ENCODE measurements around the gene ASMTL.
"Not testable (repeated sequence)": the region's sequence is repeated elsewhere in the genome, so short reads cannot be mapped to it uniquely, and the experiment has no call there.

The ASMTL gene, protein sequence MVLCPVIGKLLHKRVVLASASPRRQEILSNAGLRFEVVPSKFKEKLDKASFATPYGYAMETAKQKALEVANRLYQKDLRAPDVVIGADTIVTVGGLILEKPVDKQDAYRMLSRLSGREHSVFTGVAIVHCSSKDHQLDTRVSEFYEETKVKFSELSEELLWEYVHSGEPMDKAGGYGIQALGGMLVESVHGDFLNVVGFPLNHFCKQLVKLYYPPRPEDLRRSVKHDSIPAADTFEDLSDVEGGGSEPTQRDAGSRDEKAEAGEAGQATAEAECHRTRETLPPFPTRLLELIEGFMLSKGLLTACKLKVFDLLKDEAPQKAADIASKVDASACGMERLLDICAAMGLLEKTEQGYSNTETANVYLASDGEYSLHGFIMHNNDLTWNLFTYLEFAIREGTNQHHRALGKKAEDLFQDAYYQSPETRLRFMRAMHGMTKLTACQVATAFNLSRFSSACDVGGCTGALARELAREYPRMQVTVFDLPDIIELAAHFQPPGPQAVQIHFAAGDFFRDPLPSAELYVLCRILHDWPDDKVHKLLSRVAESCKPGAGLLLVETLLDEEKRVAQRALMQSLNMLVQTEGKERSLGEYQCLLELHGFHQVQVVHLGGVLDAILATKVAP

DNA sequence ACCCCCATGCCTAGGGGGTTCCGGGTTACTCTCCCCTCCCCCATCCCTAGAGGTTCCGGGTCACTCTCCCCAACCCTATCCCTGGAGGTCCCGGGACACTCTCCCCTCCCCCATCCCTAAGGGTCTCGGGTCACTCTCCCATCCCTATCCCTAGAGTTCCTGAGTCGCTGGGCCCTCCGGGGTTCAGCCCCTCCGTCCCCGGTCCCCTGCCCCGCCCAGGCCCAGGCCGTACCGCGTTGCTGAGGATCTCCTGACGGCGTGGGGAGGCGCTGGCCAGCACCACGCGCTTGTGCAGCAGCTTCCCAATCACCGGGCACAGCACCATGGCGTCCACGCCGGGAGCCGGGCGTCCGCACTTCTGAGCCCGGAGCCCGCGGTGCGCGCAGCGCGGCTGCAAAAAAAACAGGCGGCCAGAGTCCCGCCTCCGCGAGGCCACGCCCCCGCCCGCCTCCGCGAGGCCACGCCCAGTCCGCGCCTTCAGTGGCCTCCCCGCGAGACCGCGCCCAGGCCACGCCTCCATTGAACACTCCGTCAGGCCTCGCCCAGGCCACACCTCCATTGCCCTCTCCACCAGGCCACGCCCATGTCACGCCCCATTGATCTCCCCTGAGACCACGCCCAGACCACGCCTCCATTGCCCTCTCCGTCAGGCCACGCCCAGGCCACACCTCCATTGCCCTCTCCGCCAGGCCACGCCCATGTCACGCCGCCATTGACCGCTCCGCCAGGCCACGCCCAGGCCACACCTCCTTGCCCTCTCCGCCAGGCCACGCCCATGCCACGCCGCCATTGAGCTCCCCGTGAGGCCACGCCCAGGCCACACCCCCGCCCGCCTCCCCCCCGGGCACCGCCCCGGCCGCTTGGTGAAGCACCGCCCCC is at the start of gene ASMTL:
Gene ASMTL (minus strand): TSS at position 394 of the 879 bp plus-strand sequence. CDS start 69 bp downstream, at position 325.
- DNase-seq: no peak

DNA sequence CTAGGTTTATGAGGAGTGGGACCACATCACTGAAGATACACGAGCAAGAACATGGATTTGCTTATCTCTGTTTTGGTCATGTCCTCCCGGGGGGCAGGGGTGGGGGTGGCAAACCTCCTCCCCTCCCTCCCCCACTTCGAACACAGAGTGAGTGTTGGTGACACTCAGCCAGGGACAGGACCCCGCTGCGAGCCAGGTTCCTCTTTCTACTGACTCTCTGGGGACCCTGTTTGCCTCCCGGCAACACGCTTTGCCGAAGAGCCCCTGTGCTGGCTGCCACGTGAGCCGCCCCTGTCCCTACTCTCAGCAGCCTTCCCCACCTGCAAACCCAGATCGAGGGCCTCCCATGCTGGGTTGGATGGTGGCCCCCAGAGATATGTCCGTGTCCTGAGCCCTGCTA is 49.5 kb upstream of the ASMTL start:
- no peak for DNase-seq

DNA sequence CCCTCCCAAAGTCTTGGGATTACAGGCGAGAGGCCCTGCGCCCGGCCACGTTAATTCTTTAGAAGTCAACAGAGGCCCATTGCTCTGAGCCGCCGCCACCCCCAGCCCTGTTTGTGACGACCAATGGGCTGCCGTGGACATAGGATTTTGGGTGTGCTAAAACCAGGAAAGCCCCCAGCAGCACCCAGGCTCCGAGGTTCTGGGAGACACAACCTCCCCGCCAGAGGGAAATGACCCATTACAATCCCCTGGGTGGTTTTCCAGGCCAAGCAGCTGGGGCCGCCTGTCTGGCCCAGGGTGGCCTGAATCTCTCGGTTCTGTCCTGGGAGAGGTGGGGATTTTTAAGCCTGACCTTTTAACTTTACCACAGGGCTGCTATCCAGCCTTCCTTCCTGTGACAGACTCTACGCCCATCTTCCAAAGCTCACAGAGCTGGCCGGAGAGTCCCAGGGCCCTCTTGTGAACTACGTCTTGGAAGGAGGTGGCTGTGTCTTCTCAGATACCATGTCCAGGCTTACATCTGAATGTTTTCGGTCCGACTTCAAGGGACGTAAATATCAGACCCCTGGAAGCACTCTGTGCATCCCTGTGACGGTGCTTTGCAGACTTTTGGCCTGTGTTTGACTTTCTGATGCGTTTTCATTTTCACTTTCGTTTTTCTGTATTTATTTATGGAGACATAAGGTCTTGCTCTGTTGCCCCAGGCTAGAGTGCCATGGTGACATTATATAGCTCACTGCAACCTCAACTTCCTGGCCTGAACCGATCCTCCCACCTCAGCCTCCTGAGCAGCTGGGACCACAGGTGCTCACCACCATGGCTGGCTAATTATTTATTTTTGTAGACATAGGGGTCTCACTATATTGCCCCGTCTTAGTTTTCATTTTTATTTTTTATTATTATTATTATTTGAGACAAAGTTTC is 48.3 kb upstream of the ASMTL start:
- no peak for DNase-seq

DNA sequence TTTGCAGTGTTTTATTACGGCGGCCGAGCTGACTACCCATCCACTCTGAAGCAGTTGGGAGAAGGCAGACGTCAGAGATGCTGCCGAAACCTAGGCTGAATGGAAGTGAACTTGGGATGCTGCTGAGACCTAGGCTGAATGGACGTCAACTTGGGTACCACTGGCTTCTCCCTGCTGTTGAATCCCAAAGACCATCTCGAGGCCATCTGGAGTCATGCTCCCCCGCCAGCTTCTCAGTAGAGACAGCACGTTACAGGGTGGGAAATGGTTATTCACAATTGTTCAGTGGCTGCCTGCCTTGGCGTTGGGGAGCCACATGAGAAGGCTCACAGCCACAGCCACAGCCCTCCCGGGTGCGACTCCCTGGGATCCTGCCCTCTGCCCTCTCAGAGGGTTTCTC is 43.4 kb upstream of the ASMTL start:
- no peak for DNase-seq

DNA sequence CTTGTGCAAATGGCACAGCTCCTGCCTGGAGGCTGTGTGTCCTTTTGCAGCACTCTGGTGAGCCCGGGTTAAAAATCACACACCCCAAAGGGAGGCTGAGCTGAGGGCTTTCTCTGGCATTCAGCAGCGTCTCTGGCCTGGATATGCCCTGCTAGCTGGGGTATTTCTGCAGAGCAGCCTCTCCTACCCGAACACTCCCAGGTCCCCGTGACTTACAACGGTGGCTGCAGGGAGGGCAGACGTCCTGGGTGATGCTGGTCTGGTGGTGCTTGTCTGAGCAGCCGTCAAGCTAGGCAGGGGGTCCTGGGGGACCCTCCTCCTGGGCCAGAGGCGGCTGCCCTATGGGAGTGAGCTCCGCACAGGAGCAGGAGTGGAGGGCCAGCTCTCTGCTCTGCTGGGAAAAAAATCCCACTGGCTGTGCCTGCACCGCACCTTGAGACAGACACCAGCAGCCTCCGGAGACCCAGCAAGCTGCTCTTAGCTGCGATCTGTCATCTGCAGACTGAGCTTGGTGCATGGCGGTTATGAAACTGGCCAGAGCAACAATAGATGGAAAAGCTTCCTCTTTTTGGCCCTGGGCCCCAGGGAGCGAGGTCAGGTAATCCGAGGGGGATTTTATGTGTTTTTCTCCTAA is 41.3 kb upstream of the ASMTL start:
- DNase-seq: no peak

DNA sequence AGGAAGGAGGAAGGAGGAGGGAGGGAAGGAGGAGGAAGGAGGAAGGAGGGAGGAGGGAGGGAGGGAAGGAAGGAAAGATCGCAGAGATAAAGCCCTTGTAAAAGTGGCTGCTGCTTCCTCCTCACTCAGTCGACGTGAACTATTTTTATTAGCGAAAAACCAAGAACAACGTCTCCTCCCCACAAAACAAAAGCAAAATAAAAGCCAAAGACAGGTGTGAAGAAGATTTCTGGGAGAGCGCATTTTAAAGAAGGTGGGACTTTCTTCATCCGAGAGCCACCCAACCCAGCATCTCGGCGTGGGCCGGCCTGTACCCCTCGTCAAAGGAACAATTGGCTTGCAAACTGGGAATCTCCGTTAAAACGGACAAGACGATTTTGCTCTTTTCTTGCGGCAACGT is 40.7 kb upstream of the ASMTL start:
- DNase-seq: no peak

DNA sequence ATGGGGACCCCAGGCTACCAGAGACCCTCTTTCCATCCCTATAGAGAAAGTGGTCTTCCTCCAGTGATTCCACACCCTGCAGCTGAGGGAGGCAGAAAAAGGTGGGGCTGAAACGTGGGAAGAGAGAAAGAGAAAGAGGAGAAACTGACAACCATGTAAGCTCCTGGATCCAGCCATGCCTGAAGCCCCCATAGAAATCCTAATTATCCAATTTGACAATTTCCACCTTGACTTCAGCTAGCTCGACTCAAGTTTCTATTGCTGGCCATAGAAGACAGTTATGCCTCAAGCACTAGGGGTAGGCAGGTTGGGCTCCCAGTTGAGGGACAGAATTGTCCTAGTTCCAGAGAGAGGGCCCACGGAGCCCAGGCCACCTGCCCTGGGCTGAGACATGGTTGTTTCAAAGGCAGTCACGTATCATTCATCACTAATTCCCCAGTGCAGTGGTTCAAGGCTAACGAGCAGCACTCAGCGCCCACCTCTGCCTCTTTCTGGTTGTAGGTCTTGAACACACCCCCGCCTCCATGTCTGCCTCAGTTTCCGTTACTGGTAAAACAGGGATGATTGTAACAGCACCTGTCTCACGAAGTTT is 39.8 kb upstream of the ASMTL start:
- no peak for DNase-seq

DNA sequence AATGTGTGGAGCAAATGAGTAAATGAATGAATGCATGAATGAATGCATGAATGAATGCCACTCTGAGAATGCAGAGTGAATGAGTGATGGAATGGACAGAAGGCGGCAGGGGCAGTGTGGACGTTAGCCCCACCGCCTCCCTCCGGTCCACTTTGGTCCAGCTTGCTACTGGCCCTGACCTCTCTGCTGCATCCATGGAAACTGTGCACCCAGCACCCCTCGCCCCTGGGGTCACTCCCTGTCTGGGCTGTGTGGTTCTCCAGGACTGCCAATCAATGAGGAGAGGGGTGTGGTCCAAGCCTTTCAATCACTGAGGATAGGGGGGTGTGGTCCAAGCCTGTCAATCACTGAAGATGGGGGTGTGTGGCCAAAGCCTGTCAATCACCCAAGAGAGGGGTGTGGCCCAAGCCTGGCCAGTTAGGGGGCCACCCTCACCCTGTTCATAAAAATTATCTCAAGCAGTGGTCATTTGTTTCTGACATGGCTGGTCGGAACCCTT is 39.2 kb upstream of the ASMTL start:
- no peak for DNase-seq

DNA sequence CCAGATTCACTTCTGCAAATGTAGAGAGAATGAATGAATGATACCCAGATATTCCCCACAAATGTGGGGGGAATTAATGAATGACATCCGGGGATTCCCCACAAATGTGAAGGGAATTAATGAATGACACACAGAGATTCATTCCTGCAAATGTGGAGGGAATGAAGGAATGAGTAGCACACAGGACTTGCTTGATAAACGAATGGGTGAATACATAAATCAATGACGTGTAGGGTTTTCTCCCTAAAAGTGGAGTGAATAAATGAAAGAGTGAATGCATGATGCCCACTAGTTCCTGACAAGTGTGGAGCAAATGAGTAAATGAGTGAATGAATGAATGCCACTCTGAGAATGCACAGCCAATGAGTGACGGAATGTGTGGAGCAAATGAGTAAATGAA is 38.5 kb upstream of the ASMTL start:
- not testable (repeated sequence) for DNase-seq

DNA sequence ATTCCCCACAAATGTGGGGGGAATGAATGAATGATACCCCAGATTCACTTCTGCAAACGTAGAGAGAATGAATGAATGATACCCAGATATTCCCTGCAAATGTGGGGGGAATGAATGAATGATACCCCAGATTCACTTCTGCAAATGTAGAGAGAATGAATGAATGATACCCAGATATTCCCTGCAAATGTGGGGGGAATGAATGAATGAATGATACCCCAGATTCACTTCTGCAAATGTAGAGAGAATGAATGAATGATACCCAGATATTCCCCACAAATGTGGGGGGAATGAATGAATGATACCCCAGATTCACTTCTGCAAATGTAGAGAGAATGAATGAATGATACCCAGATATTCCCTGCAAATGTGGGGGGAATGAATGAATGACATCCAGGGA is 38.0 kb upstream of the ASMTL start:
- DNase-seq: not testable (repeated sequence)

DNA sequence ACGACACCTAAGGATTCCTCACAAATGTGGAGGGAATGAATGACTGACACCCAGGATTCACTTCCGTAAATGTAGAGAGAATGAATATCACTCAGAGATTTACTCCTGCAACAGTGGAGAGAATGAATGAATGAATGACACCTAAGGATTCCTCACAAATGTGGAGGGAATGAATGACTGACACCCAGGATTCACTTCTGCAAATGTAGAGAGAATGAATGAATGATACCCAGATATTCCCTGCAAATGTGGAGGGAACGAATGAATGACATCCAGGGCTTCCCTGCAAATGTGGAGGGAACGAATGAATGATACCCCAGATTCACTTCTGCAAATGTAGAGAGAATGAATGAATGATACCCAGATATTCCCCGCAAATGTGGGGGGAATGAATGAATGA is 36.6 kb upstream of the ASMTL start:
- not testable (repeated sequence) for DNase-seq

DNA sequence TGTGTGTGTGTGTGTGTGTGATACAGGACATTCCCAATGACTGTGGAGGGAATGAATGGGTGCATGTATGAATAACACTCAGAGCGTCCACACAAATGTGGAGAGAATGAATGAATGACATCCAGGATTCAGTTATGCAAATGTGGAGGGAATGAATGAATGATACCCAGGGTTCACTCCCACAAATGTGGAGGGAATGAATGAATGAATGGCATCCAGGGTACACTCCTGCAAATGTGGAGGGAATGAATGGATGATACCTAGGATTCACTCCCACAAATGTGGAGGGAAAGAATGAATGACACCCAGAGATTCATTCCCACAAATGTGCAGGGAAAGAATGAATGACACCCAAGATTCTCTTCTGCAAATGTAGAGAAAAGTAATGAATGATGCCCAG is 36.0 kb upstream of the ASMTL start:
- DNase-seq: no peak

DNA sequence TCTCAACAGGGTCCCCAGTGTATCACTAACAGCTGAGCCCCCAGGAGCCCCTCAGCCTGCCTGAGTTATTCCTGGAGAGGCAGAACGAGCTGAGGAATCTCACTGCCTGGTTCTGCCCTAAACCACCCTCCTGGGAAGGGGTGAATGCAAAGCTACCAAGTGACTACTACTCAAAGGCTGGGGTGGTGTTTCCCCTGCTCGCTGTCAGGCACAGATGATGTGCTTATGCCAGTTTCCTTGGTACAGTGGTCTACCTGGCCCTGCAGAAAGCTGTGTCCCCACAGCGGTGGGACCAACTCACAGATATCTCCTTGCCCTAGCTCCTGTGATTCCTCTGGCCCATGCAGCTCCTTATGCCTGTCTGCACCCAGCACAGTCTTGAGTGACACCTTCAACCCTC is 35.4 kb upstream of the ASMTL start:
- no peak for DNase-seq

DNA sequence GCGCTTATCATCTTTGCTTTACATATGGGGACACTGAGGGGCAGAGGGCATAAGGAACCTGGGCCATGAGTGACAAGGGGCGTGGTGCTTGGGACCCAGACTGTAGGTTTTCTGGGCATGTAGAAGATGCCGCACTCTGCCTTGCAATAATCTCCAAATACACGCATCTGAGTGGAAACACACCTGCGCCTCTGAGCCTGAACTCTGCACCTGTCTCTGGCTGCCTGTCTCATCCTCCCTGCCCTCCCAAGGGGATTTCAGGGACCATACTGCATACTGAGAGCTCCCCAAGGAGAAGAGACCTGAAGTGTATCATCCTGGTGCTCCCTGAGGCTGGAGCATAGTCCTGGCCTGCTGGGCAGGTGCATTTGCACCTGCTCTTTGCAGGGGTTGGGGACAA is 34.7 kb upstream of the ASMTL start:
- DNase-seq: no peak

DNA sequence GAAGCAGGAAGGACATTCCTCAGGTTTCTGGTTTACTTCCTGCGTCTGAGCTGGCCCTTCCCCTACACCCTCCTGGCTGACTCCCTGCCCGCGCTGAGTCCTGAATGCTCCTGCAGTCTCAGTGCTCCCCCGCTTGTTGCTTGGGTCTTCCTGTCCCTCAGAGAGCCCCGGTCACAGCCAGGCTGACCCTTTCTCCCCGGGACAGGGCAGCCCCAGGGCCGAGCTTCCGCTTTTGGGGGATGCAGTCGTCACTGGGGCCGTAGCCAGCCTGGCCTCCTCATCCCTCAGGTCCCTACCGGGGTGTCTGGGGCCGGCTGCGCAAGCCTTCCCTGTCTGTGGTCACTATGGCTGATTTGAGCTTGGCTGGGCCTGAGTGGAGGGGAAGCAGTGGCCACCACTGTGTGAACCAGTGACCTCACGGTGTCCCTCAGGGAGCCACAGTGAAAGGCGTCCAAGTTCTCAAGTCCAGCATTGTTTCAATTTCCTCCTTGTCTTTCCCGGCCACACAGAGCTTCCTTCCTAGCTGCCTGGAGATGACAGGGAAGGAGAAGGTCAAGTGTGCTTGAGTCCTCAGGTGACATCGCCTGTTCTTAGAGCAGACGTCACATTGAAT is 34.1 kb upstream of the ASMTL start:
- DNase-seq: no peak

DNA sequence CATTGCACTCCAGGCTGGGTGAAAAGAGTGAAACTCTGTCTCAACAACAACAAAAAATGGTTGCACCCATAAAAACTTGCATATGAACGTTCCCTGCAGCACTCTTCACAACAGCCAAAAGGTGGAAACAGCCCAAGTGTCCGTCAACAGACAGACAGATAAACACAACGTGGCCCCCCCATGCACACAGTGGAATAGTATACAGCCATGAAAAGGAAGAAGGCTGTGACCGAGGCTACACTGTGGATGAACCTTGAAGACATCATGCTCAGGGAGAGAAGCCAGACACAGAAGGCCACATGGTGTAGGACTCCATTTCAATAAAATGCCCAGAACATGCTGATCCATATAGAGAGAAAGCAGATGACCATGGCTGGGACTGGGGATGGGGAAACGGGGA is 33.5 kb upstream of the ASMTL start:
- no peak for DNase-seq

DNA sequence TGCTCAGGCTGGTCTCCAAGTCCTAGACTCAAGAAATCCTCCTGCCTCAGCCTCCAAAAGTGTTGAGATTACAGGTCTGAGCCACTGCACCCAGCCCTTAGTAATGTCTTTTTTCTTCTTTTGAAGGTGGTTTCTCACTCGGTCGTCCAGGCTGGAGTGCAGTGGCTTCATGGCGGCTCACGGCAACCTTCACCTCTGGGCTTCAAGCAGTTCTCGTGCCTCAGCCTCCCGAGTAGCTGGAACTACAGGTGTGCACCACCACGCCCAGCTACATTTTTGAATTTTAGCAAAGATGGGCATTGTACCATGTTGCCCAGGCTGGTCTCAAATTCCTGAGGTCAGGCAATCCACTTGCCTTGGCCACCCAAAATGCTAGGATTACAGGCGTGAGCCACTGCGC is 32.3 kb upstream of the ASMTL start:
- DNase-seq: no peak

DNA sequence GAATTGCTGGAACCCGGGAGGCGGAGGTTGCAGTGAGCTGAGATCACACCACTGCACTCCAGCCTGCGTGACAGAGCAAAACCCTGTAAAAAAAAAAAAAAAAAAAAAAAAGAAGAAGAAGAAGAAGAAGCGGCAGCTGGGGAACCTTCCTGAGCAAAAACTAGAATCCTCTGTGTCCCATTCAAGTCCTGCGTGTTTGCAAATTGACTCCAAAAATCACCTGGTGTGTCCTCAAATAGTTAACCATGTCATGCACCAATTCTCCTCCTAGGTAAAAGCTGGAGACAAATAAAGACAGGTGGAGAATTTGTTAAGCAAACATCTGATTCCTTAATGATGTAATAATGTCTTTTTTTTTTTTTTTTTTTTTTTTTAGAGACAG is 31.9 kb upstream of the ASMTL start:
- no peak for DNase-seq

DNA sequence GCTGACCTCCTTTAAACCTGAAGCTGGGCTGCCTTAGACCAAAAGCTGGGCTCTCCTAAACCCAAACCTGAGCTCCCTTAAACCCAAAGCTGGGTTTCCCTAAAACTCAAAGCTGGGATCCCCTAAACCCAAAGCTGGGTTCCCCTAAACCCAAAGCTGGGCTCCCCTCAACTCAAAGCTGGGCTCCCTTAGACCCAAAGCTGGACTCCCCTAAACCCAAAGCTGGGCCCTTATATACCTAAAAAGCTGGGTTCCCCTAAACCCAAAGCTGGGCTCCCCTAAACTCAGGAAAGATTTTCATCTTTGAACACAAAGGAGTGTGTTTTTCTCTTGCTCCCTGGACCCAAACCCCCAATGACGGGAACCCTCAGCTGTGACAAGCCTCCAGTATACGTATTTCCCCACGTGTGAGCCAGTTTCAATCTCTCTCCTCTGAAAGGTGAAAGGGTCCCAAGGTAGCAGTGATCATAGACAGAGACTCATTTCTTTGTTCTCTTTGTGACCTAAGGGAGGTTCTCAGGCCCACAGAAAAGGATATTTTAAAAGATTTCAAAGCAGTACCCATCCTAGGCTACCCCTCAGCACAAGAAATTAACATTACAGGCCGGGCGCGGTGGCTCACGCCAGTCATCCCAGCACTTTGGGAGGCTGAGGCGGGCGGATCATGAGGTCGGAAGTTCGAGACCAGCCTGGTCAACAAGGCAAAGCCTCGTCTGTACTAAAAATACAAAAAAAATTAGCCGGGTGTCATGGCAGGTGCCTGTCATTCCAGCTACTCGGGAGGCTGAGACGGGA is 31.3 kb upstream of the ASMTL start:
- no peak for DNase-seq

DNA sequence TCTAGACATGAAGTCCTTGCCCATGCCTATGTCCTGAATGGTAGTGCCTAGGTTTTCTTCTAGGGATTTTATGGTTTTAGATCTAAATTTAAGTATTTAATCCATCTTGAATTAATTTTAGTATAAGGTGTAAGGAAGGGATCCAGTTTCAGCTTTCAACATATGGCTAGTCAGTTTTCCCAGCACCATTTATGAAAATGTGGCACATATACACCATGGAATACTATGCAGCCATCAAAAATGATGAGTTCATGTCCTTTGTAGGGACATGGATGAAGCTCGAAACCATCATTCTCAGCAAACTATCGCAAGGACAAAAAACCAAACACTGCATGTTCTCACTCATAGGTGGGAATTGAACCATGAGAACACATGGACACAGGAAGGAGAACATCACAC is 29.8 kb upstream of the ASMTL start:
- DNase-seq: not testable (repeated sequence)
